GM19351 (cell line): Measurements from ENCODE around the gene SIGLEC10.
"Not testable (repeated sequence)": the region's sequence is repeated elsewhere in the genome, so short reads cannot be mapped to it uniquely, and the experiment has no call there.

Source experiments
- ATAC-seq: cut with Tn5 transposase; IDR thresholded peaks from one replicate; pipeline ENCODE4 v1.9.1; 2021; ENCODE audit warnings: mild to moderate bottlenecking, moderate library complexity; ENCODE audit not compliant: unreplicated experiment

Gene SIGLEC10, protein sequence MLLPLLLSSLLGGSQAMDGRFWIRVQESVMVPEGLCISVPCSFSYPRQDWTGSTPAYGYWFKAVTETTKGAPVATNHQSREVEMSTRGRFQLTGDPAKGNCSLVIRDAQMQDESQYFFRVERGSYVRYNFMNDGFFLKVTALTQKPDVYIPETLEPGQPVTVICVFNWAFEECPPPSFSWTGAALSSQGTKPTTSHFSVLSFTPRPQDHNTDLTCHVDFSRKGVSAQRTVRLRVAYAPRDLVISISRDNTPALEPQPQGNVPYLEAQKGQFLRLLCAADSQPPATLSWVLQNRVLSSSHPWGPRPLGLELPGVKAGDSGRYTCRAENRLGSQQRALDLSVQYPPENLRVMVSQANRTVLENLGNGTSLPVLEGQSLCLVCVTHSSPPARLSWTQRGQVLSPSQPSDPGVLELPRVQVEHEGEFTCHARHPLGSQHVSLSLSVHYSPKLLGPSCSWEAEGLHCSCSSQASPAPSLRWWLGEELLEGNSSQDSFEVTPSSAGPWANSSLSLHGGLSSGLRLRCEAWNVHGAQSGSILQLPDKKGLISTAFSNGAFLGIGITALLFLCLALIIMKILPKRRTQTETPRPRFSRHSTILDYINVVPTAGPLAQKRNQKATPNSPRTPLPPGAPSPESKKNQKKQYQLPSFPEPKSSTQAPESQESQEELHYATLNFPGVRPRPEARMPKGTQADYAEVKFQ

DNA sequence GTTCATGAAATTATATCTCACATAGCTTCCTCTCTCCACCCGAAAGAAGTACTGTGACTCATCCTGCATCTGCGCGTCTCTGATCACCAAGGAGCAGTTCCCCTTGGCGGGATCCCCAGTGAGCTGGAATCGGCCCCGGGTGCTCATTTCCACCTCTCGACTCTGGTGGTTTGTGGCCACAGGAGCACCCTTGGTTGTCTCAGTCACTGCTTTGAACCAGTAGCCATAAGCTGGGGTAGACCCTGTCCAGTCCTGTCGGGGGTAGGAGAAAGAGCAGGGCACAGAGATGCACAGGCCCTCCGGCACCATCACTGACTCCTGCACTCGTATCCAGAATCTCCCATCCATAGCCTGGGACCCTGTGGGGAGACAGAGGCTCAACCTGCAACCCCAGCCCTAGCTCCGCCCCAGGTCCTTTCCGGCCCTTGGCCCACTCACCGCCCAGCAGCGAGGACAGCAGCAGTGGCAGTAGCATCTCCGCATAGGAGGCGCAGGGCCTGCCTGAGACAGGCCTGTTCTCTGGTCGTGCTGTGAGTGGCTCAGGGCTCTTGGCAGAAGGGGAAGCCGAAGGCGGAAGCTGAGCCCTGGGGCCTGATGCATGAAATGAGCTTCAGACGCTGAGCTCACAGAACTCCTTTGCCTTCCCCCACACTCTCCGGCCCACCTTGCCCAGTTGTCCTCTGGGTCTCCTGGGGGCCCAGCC, at the start of gene SIGLEC10:
Gene SIGLEC10 (minus strand): TSS at position 536 of the 703 bp plus-strand sequence. CDS start 61 bp downstream, at position 475.
- ATAC-seq: peak; percentile 66

DNA sequence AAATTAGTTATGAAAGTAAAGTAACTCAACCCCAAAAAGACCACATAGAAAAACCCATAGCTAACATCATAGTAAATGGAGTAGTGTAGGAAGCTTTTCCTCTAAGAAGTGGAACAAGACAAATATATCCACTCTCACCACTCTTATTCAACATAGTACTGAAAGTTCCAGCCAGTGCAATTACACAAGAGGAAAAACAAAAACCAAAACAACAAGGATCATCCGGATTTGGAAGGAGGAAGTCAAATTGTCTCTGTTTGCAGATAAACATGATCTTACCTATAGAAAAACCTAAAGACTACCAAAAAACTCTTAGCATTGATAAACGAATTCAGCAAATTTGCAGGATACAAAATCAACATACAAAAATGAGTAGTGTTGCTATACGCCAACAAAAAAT, 49.3 kb upstream of the SIGLEC10 start:
- ATAC-seq: no peak

DNA sequence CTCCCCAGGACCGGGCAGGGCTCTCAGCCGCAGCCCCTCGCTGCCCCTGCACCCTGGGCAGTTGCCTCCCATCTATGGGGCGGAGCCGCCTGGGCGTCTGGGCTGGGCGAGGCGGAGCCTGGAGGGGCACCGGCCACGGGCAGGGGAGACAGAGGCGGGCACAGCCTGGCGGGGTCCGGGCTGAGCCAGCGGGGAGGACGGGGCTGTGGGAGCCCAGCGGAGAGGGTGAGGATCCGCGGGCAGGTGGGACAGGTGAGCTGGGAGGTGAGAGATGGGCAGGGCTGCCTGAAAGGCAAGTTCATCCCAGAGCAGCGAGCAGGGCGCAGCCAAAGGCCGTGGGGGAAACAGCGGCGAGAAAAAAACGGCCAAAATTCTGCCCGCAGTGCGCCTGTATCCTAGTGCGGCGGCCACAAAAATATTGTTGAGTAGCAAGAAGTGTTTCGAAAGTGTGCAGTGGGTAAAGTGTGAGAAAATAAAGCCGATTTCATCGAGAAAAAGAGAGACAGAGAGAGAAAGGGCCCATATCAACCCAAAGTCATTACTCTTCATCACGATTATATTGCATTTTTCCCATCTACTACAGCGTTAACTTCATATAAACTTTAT, 46.6 kb upstream of the SIGLEC10 start:
- ATAC-seq: not testable (repeated sequence)

DNA sequence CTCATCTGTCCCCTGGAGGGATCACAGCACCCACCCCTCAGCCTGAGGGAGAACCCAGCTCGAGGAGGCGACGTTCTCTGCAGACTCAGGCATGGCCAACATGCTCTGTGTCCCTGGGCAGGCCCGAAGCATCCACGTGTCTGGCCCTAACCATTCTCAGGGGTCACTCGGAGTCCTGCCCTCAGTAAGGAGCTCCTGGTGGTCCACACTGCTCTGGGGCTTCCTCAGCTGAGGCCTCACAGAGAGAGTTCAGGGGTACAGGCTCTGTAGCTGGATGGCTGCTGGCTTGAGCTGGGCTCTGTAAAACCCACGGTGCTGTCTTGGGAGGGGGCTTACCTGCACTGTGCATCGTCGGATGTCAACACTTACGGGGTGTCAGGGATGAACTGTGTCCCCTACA, 45.2 kb upstream of the SIGLEC10 start:
- ATAC-seq: no peak

DNA sequence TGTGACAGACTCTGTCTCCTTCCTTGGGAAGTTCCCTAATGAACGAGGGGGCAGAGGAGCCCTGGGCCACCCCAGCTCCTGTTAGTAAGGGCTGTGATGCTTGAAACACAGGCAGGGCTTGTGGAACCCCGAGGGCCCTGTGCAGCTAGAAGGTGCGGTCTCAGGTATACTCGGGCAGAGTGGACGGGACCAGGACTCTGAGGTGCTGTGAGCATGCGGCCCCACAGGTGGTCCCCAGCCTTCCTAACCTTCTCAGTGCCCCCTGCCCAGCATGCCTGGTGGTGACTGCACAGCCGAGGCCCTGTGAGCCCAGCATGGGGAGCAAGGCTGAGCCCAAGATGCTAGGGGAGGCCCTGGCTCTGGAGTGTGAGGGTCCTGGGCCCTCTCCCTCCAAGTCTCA, 44.8 kb upstream of the SIGLEC10 start:
- no peak for ATAC-seq

DNA sequence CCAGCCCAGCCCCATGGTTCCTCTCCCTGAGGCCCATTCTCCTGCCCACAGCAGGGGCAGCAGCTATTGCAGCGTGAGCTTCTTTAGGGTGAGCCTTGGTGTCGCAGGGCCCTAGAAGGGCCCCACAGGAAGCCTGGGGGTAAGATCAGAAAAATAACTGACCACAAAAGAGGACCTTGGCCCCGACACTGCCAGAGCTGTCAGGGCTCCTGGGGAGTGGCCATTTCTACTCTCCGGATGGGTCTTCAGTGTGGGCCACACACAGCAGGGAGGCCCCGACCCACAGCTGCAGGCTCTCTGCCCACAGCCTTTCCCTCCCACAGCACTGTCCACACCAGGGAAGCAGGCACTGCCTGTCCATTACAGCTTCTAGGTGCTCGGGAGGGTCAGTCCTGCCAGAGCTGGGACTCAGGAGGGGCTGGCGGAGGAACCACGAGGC, 44.3 kb upstream of the SIGLEC10 start:
- ATAC-seq: no peak

DNA sequence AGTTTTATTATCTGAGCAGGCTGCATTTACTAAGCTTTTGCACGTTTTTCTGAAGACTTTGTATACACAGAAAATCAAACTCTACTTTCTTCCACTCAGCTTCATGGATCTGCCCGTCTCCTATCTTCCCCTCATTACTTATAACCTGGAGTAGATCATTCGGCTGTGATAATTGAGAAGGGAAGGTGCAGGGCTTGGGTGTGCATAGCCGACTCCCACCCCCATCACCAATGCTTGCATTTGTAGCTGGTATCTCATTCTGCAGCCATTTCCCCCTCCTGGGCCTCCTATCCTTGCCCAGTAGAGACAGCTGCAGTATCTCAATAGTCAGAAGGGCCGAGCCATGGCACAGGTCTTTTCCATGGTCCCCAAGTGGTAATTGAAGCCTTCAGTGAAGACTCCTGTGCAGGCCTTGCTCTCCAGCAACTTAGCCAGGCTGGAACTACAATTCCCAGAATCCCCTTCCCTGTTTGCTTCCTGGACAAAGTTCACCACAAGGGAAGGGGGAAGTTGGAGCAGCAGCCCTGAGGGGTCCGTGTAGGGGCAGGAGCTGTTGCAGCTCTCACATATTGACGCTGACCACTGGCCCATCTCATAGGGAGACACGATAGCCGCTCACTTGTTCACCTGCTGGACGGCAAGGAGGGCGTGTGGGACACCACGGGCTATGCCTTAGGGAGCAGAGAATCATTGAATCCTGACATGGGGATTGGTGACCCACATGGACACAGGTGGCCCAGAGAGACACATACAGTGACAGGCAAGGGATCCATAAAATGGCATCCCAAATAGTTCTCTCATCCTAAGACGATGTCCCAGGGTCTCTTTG, 42.9 kb upstream of the SIGLEC10 start:
- no peak for ATAC-seq

DNA sequence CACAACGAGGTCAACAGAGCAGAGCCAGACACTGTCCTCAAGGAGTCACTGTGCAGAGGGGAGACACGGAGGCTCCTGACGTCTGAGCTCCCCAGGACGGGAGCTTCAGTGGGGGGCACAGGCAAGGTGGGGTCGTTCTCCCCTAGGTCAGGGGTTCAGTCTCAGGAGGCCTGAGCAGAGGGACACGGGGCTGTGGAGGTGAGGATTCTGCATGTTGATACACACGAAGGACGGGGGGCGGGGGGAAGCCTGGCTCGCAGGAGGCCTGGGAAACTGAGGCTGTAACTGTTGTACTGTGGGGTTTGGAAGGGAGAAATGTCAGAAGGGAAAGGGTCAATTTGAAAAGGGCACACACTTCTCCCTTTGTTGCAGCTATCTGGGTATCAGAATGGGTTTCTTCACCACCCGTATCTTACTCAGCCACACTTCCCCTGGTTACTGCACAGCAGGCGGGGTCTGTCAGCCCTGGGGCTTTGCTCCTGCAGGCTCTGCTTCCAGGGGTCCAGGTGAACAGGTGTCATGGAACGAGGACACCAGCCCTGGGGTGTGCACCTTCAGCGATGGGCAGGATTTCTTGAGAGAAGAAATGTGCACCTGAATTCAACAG, 41.6 kb upstream of the SIGLEC10 start:
- no peak for ATAC-seq

DNA sequence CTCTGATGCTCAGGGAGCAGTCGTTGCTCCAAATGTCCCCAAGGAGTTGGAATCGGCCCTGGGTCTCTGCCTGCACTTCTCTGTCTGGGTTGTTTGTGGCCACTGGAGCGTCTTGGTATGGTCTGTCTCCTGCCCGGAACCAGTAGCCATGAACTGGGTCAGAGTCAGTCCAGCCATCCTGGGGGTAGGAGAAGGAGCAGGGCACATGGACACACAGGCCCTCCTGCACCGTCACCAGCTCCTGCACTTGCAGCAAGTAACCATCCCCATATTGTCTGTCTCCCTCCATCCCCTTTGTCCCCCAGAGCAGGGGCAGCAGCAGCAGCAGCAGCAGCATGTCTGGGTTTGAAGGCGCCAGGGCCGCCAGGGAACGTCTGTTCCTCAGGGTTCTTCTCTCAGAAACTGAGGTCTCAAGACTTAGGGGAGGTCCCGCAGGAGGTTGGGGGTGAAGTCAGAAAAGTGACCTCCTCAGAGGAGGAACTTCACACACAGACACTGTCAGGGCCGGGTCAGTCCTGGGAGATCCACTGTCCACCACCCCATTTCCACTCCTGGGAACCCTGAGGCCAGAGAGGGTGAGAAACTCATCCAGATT, 40.7 kb upstream of the SIGLEC10 start, which contains the start of gene SIGLEC8:
Gene SIGLEC8 (minus strand): TSS at position 404 of the 595 bp plus-strand sequence. CDS start 67 bp downstream, at position 337.
- ATAC-seq: no peak

DNA sequence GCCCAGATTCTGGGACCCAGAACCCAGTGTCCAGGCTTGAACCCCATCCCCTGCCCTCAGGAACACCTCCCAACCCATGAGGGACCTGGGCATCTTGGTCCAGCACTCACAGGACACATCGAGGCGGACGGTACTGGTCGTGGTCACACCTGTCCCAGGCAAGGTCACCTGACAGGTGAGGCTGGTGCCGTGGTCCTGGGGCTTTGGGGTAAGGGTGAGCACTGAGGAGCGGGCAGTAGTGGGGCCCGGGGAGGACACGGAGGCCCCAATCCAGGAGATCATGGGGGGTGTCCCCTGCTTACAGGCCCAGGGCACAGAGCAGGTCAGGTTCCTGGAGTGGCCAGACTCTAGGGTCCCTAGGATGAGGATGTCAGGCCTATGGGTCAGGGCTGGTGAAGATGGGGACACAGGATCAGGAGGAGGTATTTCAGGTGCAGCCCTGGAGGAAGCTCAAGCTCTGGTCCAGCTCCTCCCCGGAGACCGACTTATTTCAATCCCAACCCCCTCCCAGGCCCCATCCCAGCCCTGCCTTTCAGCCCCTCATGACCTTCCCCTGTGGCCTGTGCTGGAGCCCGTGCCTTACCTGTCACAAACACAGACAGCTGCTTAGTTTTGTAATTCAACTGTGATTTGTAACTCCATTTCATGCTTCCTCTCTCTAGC, 40.0 kb upstream of the SIGLEC10 start:
- no peak for ATAC-seq

DNA sequence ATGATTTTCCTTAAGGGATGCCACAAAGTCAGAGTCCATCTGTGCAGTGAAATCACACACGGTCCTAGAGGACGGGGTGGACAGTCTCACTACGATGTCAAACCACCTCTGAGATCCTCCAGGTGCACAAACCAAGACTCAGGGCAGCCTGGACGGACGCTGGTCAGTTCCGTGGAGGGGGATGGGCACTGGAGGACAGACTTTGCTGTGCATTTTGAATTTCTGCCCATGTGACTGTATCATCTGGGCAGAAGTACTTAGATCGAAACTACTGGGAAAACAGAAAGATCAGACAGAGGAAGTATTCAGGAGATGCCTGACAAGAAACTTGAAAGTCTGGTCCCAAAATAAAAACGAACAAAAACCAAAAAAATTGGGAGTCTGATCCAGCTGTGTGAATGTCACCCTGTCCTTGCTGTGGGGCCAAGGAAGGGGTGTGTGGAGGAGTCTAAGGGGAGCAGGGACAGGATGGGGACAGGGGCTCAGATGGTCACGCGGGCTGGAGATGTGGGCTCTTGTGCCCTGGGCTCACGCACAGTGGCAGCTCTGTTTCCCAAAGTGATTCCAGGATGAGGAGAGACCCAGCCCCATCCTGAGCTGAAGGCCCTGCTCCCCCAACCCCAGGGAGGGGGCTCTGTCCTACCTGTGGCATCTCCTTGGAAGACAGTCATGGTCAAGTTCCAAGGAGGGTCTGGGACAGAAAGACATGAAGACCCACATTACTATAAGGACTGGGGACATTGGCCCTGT, 39.3 kb upstream of the SIGLEC10 start:
- ATAC-seq: no peak

DNA sequence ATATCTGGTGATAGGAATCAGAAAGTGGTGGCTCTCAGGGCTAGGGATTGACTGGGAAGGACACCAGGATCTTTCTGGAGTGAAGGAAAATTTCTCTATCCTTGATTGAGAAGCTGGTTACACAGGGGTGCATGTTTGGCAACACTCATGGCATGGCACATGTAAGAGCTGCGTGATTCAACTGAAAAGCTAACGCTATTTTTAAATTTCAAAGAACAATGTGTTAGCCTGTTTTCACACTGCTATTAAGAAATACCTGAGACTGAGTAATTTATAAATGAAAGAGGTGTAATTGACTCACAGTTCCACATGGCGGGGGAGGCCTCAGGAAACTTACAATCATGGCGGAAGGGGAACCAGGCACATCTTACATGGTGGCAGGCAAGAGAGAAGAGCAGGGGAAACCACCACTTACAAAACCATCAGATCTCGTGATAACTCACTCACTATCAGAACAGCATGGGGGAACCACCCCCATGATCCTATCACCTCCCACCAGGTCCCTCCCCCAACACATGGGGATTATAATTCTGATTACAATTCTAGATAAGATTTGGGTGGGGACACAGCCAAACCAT, 33.4 kb upstream of the SIGLEC10 start:
- no peak for ATAC-seq

DNA sequence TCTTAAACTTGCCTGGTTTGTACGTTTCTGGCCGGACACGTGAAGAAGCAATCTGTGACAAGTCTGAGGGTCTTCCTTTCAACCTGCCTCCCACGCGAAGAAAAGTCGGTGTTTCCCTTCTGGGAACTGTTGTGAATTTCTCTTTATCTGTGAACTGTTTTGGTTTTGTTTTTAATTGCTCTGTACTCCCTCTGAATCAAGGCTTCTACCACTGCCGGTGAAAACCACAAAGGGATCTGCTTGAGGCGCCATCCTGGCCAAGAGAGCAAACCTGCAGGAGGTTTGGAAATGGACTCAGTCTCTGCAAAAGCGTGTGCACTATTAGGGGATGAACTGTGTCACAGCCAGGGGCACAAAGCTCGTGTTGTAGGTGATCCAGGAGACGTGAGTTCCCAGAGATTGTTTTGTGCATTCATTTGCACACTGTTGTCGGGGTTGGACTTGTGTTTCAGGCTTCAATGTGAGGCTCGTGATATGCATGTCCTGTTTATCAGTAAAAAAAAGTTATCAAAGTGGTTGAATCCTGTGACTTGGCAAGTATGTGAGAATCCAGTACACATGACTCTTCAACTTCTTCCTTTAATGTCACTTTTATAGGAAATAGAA, 31.1 kb upstream of the SIGLEC10 start:
- no peak for ATAC-seq

DNA sequence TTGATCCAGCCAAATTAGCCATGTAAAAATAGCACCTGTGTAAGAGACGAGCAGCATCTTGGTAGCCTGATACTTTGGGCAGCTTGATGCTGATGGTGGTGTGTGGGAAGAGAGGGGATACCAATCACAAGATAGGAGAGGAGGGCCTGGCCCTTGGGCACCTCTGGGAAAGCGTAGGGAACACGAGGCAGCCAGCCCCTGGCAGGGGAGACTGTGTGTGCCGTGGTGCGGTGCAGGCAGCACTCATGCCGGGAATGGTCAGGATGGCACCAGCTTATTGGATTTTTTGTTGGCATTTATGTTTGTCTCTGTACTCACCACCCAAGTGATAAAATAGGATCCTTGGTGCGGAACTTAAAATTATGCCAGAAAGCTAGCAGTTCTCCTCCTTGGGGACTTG, 30.6 kb upstream of the SIGLEC10 start:
- no peak for ATAC-seq

DNA sequence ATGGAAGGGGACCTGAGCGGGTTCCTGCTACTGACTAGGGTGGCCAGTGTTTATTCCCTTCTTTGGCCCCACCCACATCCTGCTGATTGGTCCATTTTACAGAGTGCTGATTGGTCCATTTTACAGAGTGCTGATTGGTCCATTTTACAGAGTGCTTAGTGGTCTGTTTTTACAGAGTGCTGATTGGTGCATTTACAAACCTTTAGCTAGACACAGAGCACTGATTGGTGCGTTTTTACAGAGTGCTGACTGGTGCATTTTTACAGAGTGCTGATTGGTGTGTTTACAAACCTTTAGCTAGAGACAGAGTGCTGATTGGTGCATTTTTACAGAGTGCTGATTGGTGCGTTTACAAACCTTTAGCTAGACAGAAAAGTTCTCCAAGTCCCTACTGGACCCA, 30.1 kb upstream of the SIGLEC10 start:
- ATAC-seq: not testable (repeated sequence)

DNA sequence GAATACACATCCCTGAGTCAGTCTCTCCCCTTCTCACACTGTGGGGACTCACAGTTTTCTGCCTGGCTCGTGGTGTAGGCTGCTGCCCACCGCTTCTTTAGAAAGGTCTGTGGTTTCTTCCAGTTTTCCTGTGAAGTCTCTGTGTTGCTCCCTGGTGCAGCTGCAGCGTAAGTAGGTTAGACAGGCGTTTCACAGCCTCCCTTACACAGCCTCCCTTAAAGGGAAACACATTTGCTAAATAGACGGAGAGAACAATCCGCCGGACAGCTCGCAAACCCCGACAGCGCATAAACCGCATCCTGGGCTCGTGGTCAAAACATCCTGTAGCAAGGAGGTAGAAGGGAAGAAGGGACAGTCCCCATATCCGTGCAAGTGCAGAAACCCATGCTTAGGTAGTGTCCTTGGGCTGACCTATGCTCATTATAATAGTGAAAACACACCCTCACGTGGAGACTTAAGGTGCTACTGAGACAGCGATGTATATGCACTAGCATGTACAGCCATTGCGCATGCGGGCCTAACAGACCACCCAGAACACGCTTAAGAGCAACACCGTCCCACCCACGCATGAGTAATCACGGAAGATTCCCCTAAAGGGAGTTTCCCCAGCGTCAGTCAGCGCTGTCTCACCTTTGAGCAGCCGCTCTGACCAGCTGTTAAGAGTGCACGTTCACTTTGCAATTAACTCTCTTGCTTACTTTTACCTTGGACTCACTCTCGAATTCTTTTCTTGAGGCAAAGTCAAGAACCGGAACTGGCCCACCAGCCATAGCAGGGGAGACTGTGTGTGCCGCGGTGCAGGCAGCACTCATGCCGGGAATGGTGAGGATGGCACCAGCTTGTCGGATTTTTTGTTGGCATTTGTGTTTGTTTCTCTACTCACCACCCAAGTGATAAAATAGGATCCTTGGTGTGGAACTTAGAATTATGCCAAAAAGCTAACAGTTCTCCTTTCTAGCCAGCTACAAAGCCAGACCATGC, 24.3 kb upstream of the SIGLEC10 start:
- ATAC-seq: peak; percentile 97
